Mammary epithelial cell (primary cell): ENCODE results near the gene MUC5AC.

Experiments
- EZH2 ChIP-seq: IDR thresholded peaks from 2 replicates; pipeline ENCODE4 v1.6.1; 2012; ENCODE audit warnings: low read length, inconsistent platforms, borderline replicate concordance
- TF ChIP-seq, protein P1 (sequence below), 2 donors: IDR thresholded peaks in 1 of 2; conservative IDR thresholded peaks in 1 of 2; 2 replicates each; pipeline ENCODE4 v1.5.1; 2011 to 2012; ENCODE audit warnings: inconsistent platforms in 2 of 2, low read length in 2 of 2, mild to moderate bottlenecking in 2 of 2, control low read depth in 1 of 2, low read depth in 1 of 2; ENCODE audit not compliant: insufficient read depth in 1 of 2; ENCODE audit errors: extremely low read depth in 1 of 2

DNA sequence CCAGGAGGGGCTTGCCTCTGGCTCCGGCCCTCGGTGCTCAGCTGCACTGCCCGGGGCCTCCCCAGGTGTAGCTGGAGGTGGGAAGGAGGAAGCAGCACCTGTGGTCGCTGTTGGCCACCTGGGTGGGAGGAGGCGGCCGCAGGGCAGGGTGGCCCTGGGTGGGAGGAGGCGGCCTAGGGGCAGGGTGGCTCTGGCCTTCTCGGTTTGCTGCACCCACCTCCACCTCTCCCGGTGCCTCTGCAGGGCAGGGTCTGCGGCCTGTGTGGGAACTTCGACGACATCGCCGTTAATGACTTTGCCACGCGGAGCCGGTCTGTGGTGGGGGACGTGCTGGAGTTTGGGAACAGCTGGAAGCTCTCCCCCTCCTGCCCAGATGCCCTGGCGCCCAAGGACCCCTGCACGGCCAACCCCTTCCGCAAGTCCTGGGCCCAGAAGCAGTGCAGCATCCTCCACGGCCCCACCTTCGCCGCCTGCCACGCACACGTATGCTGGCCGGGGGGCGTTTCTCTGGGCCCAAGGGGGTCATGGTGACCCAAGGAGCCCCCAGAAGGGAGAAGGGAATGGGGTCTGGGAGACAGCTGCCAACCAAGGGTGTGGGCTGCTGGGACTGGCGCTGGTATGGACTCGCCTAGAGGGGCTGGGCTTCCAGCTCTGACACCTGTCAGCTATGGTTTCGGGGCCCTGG, 20.6 kb downstream of the MUC5AC start:
- TF ChIP-seq, protein P1, sequence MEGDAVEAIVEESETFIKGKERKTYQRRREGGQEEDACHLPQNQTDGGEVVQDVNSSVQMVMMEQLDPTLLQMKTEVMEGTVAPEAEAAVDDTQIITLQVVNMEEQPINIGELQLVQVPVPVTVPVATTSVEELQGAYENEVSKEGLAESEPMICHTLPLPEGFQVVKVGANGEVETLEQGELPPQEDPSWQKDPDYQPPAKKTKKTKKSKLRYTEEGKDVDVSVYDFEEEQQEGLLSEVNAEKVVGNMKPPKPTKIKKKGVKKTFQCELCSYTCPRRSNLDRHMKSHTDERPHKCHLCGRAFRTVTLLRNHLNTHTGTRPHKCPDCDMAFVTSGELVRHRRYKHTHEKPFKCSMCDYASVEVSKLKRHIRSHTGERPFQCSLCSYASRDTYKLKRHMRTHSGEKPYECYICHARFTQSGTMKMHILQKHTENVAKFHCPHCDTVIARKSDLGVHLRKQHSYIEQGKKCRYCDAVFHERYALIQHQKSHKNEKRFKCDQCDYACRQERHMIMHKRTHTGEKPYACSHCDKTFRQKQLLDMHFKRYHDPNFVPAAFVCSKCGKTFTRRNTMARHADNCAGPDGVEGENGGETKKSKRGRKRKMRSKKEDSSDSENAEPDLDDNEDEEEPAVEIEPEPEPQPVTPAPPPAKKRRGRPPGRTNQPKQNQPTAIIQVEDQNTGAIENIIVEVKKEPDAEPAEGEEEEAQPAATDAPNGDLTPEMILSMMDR (conservative IDR thresholded peaks at IDR 0.05 in 1 of 2, IDR thresholded peaks at IDR 0.05 in 1 of 2; ENCODE audit: extremely low read depth in 1 of 2, insufficient read depth in 1 of 2, low read depth in 1 of 2, low read length in 2 of 2) = no peak
- TF ChIP-seq EZH2 = no peak
